PC-3 (cell line): ENCODE data around the gene EPB41L4A. TPM values are rescaled to one million over a fixed set of nuclear protein-coding genes. Genes with fewer than 3 reads are reported as not detected.

Experiments
- ATAC-seq: fragments of 200-7000 bp; cut with Tn5 transposase; 2 replicates; pipeline ENCODE4 v1.9.1; 2020; ENCODE audit warnings: mild to moderate bottlenecking, moderate library complexity
- BruUV-seq: library from RNA; stranded (reverse); fragments of 400-500 nt; replicated peaks from 2 replicates; lab custom pipeline; 2021; lab: Mats Ljungman, UMichigan
- CTCF ChIA-PET: fragments of 300-600 bp; sonication (Branson Sonifier 250); formaldehyde crosslinking; loops from one replicate; lab custom pipeline; 2022; ENCODE audit warnings: antibody characterized with exemption; lab: Charles Lee
- POLR2A ChIA-PET: fragments of 300-600 bp; sonication (Branson Sonifier 250); formaldehyde crosslinking; loops from one replicate; lab custom pipeline; 2022; ENCODE audit warnings: antibody characterized with exemption; ENCODE audit not compliant: unreplicated experiment; lab: Charles Lee
- DNase-seq: peaks from one replicate; pipeline ENCODE4 v3.0.0-alpha.2; 2015
- H2AFZ ChIP-seq: fragments of 300-600 bp; sonication (generic); 2 replicates; pipeline ENCODE4 v1.6.0; 2016; ENCODE audit warnings: antibody characterized with exemption, low read length
- H3F3A ChIP-seq: fragments of 300-600 bp; sonication (generic); one replicate; pipeline ENCODE4 v1.6.0; 2017; ENCODE audit warnings: antibody characterized with exemption, low read length, control low read depth, mild to moderate bottlenecking; ENCODE audit not compliant: unreplicated experiment
- H3K27ac ChIP-seq: fragments of 300-600 bp; sonication (generic); 2 replicates; pipeline ENCODE4 v1.5.1; 2016; ENCODE audit warnings: mild to moderate bottlenecking, low read length
- H3K27me3 ChIP-seq: fragments of 300-600 bp; sonication (generic); 2 replicates; pipeline ENCODE4 v1.6.1; 2016; ENCODE audit warnings: low read length, mixed read lengths
- H3K36me3 ChIP-seq: fragments of 300-600 bp; sonication (generic); 2 replicates; pipeline ENCODE4 v1.6.1; 2016; ENCODE audit warnings: low read depth, mixed run types, low read length, mixed read lengths
- H3K4me1 ChIP-seq: fragments of 300-600 bp; sonication (generic); 2 replicates; pipeline ENCODE4 v1.5.1; 2016; ENCODE audit warnings: low read length; ENCODE audit not compliant: insufficient read depth
- H3K4me2 ChIP-seq: fragments of 300-600 bp; sonication (generic); 2 replicates; pipeline ENCODE4 v1.6.0; 2016; ENCODE audit warnings: low read length
- H3K4me3 ChIP-seq: fragments of 300-600 bp; sonication (generic); 2 replicates; pipeline ENCODE4 v1.5.1; 2016; ENCODE audit warnings: mild to moderate bottlenecking, low read length, mixed read lengths
- H3K79me2 ChIP-seq: fragments of 300-600 bp; sonication (generic); 2 replicates; pipeline ENCODE4 v1.6.1; 2017; ENCODE audit warnings: low read length, mixed read lengths
- H3K9ac ChIP-seq: fragments of 300-600 bp; sonication (generic); 2 replicates; pipeline ENCODE4 v1.6.0; 2016; ENCODE audit warnings: mild to moderate bottlenecking, low read length
- H3K9me2 ChIP-seq: fragments of 300-600 bp; sonication (generic); replicated peaks from 2 replicates; pipeline ENCODE4 v1.6.1; 2016; ENCODE audit warnings: mixed run types, low read length, mixed read lengths
- H3K9me3 ChIP-seq: fragments of 300-600 bp; sonication (generic); 2 replicates; pipeline ENCODE4 v1.6.1; 2016; ENCODE audit warnings: low read length, mixed read lengths
- H4K20me1 ChIP-seq: fragments of 300-600 bp; sonication (generic); 2 replicates; pipeline ENCODE4 v1.6.1; 2016; ENCODE audit warnings: low read length, mixed read lengths
- EZH2 ChIP-seq: fragments of 300-600 bp; sonication (generic); IDR thresholded peaks from one replicate; pipeline ENCODE4 v1.6.1; 2017; ENCODE audit warnings: antibody characterized with exemption, mild to moderate bottlenecking, low read length; ENCODE audit not compliant: unreplicated experiment
- EZH2phosphoT487 ChIP-seq: fragments of 300-600 bp; sonication (generic); IDR thresholded peaks from 2 replicates; pipeline ENCODE4 v1.6.1; 2018; ENCODE audit warnings: mild to moderate bottlenecking, antibody characterized with exemption, low read length, borderline replicate concordance
- intact Hi-C: fragments of 100-400 bp; cut with micrococcal nuclease; formaldehyde crosslinking; loops from 2 replicates; pipeline ENCODE4 v1.9.0; 2023
- total RNA-seq: library from RNA; depleted of rRNA; stranded (reverse); fragments of >200 nt; gene quantifications from 2 replicates; pipeline ENCODE4 v1.2.3, GENCODE V29; 2014
- TF ChIP-seq, protein P1 (sequence below): fragments of 300-600 bp; sonication (generic); conservative IDR thresholded peaks from 2 replicates; pipeline ENCODE4 v1.5.1; 2017; ENCODE audit warnings: antibody characterized with exemption, low read depth, mild to moderate bottlenecking, low read length

Gene EPB41L4A
- total RNA-seq, 1 experiment from 2014 or later: not detected

DNA sequence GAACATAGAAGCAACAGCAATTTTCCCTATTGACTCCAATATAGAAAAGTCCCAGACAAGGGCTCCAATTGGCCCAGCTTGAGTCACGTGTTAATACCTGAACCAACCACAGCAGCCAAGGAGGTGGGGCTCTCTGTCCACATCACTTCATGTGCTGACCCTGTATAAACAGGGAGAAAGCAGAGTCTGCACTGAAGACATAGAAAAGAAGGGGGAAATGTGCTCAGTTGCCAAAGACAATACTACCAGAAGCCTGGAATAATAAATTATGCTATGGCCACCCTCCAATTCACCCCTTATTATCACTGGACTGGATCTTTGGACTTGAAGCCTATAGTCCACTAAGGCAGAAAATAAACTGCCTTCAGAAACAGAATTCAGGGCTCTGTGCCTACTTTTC is 275.4 kb downstream of the EPB41L4A start:
- Histone ChIP-seq H3K9ac (no peak overlapping the region), H3K27ac (no peak overlapping the region), H3K4me1 (peaks cover 4% of the 10 kb centered on the region; the same call in 1 of the 2 replicates), H3F3A (no peaks in the 10 kb centered on the region), H3K4me3 (no peak overlapping the region), H3K36me3 (no peaks in the 10 kb centered on the region), H4K20me1 (no peaks in the 10 kb centered on the region), H3K4me2 (no peak overlapping the region), H2AFZ (no peak overlapping the region), H3K9me2 (no peaks in the 10 kb centered on the region), H3K79me2 (no peaks in the 10 kb centered on the region), H3K9me3 (no peaks in the 10 kb centered on the region), H3K27me3 (no peaks in the 10 kb centered on the region)
- ChIA-PET CTCF (no interaction called here), POLR2A (no interaction called here)
- intact Hi-C loops: no loop called here
- no peak for DNase-seq
- no peak for ATAC-seq
- no peak for TF ChIP-seq EZH2phosphoT487
- TF ChIP-seq EZH2: no peak
- TF ChIP-seq, protein P1, sequence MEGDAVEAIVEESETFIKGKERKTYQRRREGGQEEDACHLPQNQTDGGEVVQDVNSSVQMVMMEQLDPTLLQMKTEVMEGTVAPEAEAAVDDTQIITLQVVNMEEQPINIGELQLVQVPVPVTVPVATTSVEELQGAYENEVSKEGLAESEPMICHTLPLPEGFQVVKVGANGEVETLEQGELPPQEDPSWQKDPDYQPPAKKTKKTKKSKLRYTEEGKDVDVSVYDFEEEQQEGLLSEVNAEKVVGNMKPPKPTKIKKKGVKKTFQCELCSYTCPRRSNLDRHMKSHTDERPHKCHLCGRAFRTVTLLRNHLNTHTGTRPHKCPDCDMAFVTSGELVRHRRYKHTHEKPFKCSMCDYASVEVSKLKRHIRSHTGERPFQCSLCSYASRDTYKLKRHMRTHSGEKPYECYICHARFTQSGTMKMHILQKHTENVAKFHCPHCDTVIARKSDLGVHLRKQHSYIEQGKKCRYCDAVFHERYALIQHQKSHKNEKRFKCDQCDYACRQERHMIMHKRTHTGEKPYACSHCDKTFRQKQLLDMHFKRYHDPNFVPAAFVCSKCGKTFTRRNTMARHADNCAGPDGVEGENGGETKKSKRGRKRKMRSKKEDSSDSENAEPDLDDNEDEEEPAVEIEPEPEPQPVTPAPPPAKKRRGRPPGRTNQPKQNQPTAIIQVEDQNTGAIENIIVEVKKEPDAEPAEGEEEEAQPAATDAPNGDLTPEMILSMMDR: no peak
- BruUV-seq: no TSS peak

DNA sequence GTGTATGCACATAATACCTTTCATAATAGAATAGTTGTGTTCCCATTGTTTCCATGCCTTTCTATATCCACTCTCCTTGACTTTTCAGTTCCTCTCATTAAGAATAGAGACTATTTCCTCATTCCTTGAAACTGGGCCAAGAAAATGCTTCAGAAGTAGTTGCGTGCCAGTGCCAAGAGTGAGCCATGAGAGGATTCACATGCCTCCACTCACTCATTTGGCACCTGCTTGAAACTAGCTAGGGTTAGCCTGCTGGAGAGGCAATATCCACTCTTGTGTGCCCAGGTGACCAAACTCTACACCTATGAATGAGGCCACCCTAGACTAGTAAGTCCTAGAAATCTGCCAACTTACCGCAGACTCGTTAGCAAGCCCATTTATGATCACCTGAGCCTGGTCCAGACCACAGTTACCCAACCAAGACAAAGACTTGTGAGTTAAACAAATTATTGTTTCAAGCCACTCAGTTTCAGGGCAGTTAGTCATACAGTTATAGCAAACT is 276.3 kb downstream of the EPB41L4A start:
- DNase-seq: peak; percentile 64
- peaks cover 4% of the 10 kb centered on the region; the same call in 1 of the 2 replicates for H3K4me1 ChIP-seq

DNA sequence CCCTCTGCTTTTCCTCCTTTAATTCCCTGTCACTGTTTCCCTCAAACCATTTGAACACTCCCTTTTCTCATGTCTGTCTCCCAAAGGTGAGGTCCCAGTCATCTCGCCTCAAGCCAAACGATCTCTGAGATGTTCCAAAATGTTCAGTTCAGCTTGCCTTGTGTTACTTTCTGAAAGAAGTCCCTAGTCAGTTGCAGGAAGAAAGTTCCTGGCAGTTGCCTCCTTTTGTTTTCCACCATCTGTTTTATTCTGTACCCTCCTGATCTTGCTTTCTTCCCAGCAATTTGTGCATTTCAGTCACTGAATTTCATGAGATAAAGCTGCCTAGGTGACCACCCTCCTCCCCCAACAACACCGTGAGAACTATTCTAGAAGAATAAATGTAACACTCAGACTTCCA is 277.5 kb downstream of the EPB41L4A start:
- TF ChIP-seq EZH2phosphoT487 (no peak), EZH2 (no peak)
- TF ChIP-seq, protein P1: no peak
- Histone ChIP-seq H3K9me2 (no peaks in the 10 kb centered on the region), H3K4me1 (peaks cover 2% of the 10 kb centered on the region; the same call in 1 of the 2 replicates), H3K79me2 (no peaks in the 10 kb centered on the region), H3K9ac (no peak overlapping the region), H3K27me3 (no peaks in the 10 kb centered on the region), H3F3A (no peaks in the 10 kb centered on the region), H3K4me2 (no peak overlapping the region), H3K36me3 (no peaks in the 10 kb centered on the region), H3K27ac (no peak overlapping the region), H3K9me3 (no peaks in the 10 kb centered on the region), H3K4me3 (no peak overlapping the region), H4K20me1 (no peaks in the 10 kb centered on the region), H2AFZ (no peak overlapping the region)
- intact Hi-C loops: no loop called here
- ATAC-seq: no peak
- no TSS peak for BruUV-seq
- DNase-seq: no peak
- CTCF ChIA-PET: no interaction called here
- POLR2A ChIA-PET: no interaction called here

More for the DNA sequence above, 276.3 kb downstream of the EPB41L4A start:
- Histone ChIP-seq H3K27ac (no peak overlapping the region), H3K79me2 (no peaks in the 10 kb centered on the region), H3K9me3 (no peaks in the 10 kb centered on the region), H4K20me1 (no peaks in the 10 kb centered on the region), H3K27me3 (no peaks in the 10 kb centered on the region), H3K4me2 (no peak overlapping the region), H3K9me2 (no peaks in the 10 kb centered on the region), H3K9ac (no peak overlapping the region), H2AFZ (no peak overlapping the region), H3K36me3 (no peaks in the 10 kb centered on the region), H3F3A (no peaks in the 10 kb centered on the region), H3K4me3 (no peak overlapping the region)
- ChIA-PET POLR2A (no interaction called here), CTCF (no interaction called here)
- TF ChIP-seq EZH2phosphoT487: no peak
- TF ChIP-seq, protein P1: no peak
- intact Hi-C loops: no loop called here
- ATAC-seq: no peak
- no TSS peak for BruUV-seq
